Measurements from ENCODE around the gene CCDC6. TPM values are rescaled to one million over a fixed set of nuclear protein-coding genes. Genes with fewer than 3 reads are reported as not detected.

The CCDC6 gene
- total RNA-seq, 1 experiment from 2014 or later = 58.4 TPM

DNA sequence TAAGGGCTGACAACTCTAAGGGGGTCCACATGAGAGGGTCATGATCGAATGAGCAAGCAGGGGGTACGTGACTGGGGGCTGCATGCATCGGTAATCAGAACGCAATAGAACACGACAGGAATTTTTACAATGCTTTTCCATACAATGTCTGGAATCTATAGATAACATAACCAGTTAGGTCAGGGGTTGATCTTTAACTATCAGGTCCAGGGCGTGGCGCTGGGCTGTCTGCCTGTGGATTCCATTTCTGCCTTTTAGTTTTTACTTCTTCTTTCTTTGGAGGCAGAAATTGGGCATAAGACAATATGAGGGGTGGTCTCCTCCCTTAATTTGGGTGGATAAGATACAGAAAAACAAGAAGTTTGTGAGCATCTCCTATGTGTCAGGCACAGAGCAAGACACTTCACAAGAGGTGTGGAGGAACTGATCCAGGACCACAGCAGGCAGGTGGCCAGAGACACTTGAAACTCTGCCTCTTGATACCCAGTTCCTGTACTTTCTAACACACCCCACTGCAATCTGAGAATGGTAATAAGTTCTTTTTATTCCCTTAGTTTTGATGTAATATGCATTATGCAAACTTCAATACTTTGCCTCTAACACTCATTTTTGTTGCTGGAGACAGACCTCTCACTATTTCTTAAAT, 135.1 kb downstream of the CCDC6 start:
- H4K8ac ChIP-seq (replicated peaks; ENCODE audit: insufficient read length, low read depth, low read length) = no peak overlapping the region
- H3K18ac ChIP-seq (ENCODE audit: insufficient read length, low read depth, low read length) = no peak overlapping the region
- Mint-ChIP-seq H3K27me3 (ENCODE audit: low read depth) (no peaks in the 10 kb centered on the region), H3K27ac (no peak overlapping the region), H3K4me3 (no peak overlapping the region), H3K4me1 (0 out of 4 replicates have a peak, but pooled peaks cover 0 to 2% of the 10 kb centered on the region in 2 experiments), H3K9me3 (peaks cover 41 to 52% of the 10 kb centered on the region in 2 experiments), H3K36me3 (ENCODE audit: insufficient read depth in 1 of 3, low read depth in 3 of 3) (peaks cover 24 to 54% (median 25%) of the 10 kb centered on the region in 3 experiments)
- H2AK5ac ChIP-seq (ENCODE audit: insufficient read length, low read length) = no peak overlapping the region
- H2BK12ac ChIP-seq (ENCODE audit: insufficient read length, low read depth, low read length) = no peak overlapping the region
- H3K9me3 ChIP-seq (ENCODE audit: control insufficient read depth, low read depth, low read length) = no peaks in the 10 kb centered on the region
- TF ChIP-seq CTCF (conservative IDR thresholded peaks at IDR 0.05) = no peak
- H3K79me2 ChIP-seq (ENCODE audit: insufficient read depth, low read length) = no peaks in the 10 kb centered on the region
- H2BK120ac ChIP-seq (ENCODE audit: low read depth, low read length, poor library complexity, severe bottlenecking) = no peak overlapping the region
- WGBS (ENCODE audit: extremely low coverage, insufficient read length, low lambda C conversion rate) = no CpG with 5 or more reads among the region's 7 CpGs
- no peak overlapping the region for H2BK5ac ChIP-seq (ENCODE audit: insufficient read length, low read length)
- no peaks in the 10 kb centered on the region for H4K20me1 ChIP-seq (ENCODE audit: control insufficient read depth, insufficient read depth, insufficient read length)
- H3K79me1 ChIP-seq (ENCODE audit: insufficient read depth, low read depth, low read length, poor library complexity, severe bottlenecking) = no peaks in the 10 kb centered on the region
- H3K23ac ChIP-seq (ENCODE audit: insufficient read length, low read depth, low read length) = no peak overlapping the region
- no peak overlapping the region for H3K9ac ChIP-seq (ENCODE audit: extremely low read depth, insufficient read length, low read length)
- no peak for DNase-seq
- no peaks in the 10 kb centered on the region for H3K23me2 ChIP-seq (ENCODE audit: insufficient read length, low read depth, low read length, poor library complexity, severe bottlenecking)
- no peak overlapping the region for H3K56ac ChIP-seq (ENCODE audit: insufficient read length, low read depth, low read length)
- no peak overlapping the region for H4K91ac ChIP-seq (ENCODE audit: insufficient read length, low read depth, low read length)
- H2AFZ ChIP-seq (ENCODE audit: low read length) = no peak overlapping the region
- H3K27ac ChIP-seq (ENCODE audit: insufficient read length, low read depth, low read length) = no peak overlapping the region
- H4K5ac ChIP-seq (ENCODE audit: insufficient read length, low read depth, low read length) = no peak overlapping the region
- H3K4me1 ChIP-seq (ENCODE audit: insufficient read depth, low read length) = no peaks in the 10 kb centered on the region
- no peak overlapping the region for H3K4ac ChIP-seq (ENCODE audit: low read depth, low read length)
- H3K27me3 ChIP-seq (ENCODE audit: insufficient read depth, low read length) = no peaks in the 10 kb centered on the region
- no peak overlapping the region for H3K14ac ChIP-seq (ENCODE audit: insufficient read depth, low read length)
- no peak overlapping the region for H2BK20ac ChIP-seq (ENCODE audit: low read depth, low read length, poor library complexity, severe bottlenecking)
- no peak overlapping the region for H3K4me2 ChIP-seq (ENCODE audit: insufficient read depth, insufficient read length, low read length)
- H3T11ph ChIP-seq (ENCODE audit: low read length) = no peak overlapping the region
- no peak overlapping the region for H2BK15ac ChIP-seq (ENCODE audit: low read depth, low read length)
